Gastroesophageal sphincter (tissue), 4 donors: ENCODE results near the gene NCKIPSD. TPM values are rescaled to one million over a fixed set of nuclear protein-coding genes. Genes with fewer than 3 reads are reported as not detected.
A peak's percentile ranks its signal among the peaks of the same experiment; 100 is the strongest.
"Not testable (repeated sequence)": the region's sequence is repeated elsewhere in the genome, so short reads cannot be mapped to it uniquely, and the experiment has no call there.

ENCODE experiments used
- ATAC-seq: fragments of 150-250 bp; one replicate; pipeline ENCODE4 v1.9.1; 2016; ENCODE audit warnings: mild to moderate bottlenecking, moderate library complexity
- H3K27ac ChIP-seq, 4 donors: fragments of 200-600 bp; sonication (generic) in 3 of 4; 1 replicate in 3 of 4; 2 replicates in 1 of 4; pipeline ENCODE4 v1.5.1; 2016 to 2019
- H3K27me3 ChIP-seq: fragments of 200-600 bp; sonication (generic); one replicate; pipeline ENCODE4 v1.5.1; 2019
- H3K36me3 ChIP-seq, 2 donors: fragments of 200-600 bp; sonication (generic); one replicate each; pipeline ENCODE4 v1.5.1; 2019; ENCODE audit warnings: control low read depth in 1 of 2
- H3K4me1 ChIP-seq, 3 donors: fragments of 200-600 bp; sonication (generic); 1 replicate in 2 of 3; 2 replicates in 1 of 3; pipeline ENCODE4 v1.5.1; 2016 to 2019; ENCODE audit warnings: control low read depth in 2 of 3
- H3K4me3 ChIP-seq, 2 donors: fragments of 200-600 bp; sonication (generic); one replicate each; pipeline ENCODE4 v1.5.1; 2019; ENCODE audit warnings: mild to moderate bottlenecking in 1 of 2, moderate library complexity in 1 of 2
- H3K9me3 ChIP-seq, 3 donors: fragments of 200-600 bp; sonication (generic); one replicate each; pipeline ENCODE4 v1.5.1; 2017 to 2019; ENCODE audit warnings: control low read depth in 2 of 3
- EP300 ChIP-seq: sonication (generic); formaldehyde crosslinking; IDR thresholded peaks from one replicate; pipeline ENCODE4 v1.6.1; 2017; ENCODE audit warnings: antibody characterized with exemption, mild to moderate bottlenecking
- POLR2A ChIP-seq, 2 donors: fragments of 450-650 bp; IDR thresholded peaks; one replicate each; pipeline ENCODE4 v1.6.1; 2017; ENCODE audit warnings: antibody characterized with exemption in 2 of 2, mild to moderate bottlenecking in 2 of 2, moderate library complexity in 1 of 2
- POLR2AphosphoS5 ChIP-seq: sonication (generic); formaldehyde crosslinking; IDR thresholded peaks from one replicate; pipeline ENCODE4 v1.6.1; 2017; ENCODE audit warnings: antibody characterized with exemption
- WGBS, 2 donors: methylation state at CpG; one replicate each; pipeline ENCODE4 v1.1.5; 2018; ENCODE audit warnings: low coverage in 1 of 2; 5-methylcytosine and 5-hydroxymethylcytosine counted together
- total RNA-seq, 4 donors: library from RNA; depleted of rRNA; stranded (reverse); fragments of >200 nt; gene quantifications; one replicate each; pipeline ENCODE4 v1.1.0, GENCODE V29; 2016
- TF ChIP-seq, protein P1 (sequence below), 4 experiments: fragments of 200-600 bp in 2 of 4; fragments of 450-650 bp in 2 of 4; sonication (generic) in 1 of 4; IDR thresholded peaks; one replicate each; pipeline ENCODE4 v1.5.1; 2017 to 2019; ENCODE audit warnings: antibody characterized with exemption in 4 of 4, mild to moderate bottlenecking in 2 of 4, moderate library complexity in 2 of 4

NCKIPSD gene
- total RNA-seq, 4 donors from 2014 or later, result 19.0 to 32.5 (median 21.1) TPM

DNA sequence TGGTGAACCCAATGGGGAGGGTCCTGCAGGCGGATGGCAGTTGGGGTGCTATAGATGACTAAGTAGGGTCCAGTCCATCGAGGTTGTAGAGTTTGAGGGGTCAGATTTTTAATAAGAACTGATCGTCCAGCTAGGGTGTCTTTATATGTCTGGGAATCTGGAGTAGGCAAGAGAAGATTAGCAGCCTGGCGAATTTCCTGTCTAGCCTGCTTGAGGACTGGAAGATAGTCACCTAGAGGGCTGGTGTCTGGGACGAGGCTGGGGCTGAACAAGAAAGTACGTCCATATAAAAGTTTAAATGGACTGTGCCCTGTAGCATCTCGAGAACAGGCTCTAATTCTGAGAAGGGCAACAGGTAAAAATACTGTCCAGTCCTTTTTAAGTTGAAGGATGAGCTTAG lies 38.0 kb upstream of the NCKIPSD start:
- H3K27me3 ChIP-seq, result no peaks in the 10 kb centered on the region
- H3K4me3 ChIP-seq, result no peak overlapping the region
- no peaks in the 10 kb centered on the region for H3K9me3 ChIP-seq
- ATAC-seq, result no peak
- no peak for TF ChIP-seq POLR2A (IDR thresholded peaks at IDR 0.05)
- TF ChIP-seq EP300, result no peak
- TF ChIP-seq POLR2AphosphoS5, result no peak
- TF ChIP-seq, protein P1, sequence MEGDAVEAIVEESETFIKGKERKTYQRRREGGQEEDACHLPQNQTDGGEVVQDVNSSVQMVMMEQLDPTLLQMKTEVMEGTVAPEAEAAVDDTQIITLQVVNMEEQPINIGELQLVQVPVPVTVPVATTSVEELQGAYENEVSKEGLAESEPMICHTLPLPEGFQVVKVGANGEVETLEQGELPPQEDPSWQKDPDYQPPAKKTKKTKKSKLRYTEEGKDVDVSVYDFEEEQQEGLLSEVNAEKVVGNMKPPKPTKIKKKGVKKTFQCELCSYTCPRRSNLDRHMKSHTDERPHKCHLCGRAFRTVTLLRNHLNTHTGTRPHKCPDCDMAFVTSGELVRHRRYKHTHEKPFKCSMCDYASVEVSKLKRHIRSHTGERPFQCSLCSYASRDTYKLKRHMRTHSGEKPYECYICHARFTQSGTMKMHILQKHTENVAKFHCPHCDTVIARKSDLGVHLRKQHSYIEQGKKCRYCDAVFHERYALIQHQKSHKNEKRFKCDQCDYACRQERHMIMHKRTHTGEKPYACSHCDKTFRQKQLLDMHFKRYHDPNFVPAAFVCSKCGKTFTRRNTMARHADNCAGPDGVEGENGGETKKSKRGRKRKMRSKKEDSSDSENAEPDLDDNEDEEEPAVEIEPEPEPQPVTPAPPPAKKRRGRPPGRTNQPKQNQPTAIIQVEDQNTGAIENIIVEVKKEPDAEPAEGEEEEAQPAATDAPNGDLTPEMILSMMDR (IDR thresholded peaks at IDR 0.05), result no peak
- H3K36me3 ChIP-seq, result no peaks in the 10 kb centered on the region
- WGBS, 2 donors, result 50 to 85% methylated on average over 1 to 7 of the region's 7 CpGs
- H3K27ac ChIP-seq, result no peak overlapping the region
- no peaks in the 10 kb centered on the region for H3K4me1 ChIP-seq

DNA sequence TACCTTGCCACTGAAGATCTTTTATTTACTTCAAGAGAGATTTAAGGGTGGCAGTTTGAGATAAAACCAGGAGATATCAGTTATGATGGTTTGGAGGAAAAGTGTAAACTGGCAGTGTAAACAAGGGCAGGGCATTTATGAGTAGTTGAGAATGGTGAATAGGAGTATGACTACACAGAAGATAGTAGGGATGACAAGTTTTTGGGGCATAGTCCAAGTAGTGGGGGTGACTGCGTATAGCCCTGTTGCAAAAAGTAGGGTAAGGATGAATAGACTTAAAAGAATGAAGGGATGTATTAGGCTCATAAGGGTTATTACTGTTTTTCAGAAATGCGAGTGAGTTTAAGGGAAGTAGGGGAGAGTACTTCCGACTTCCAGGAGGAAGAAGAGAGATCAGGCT lies 37.6 kb upstream of the NCKIPSD start:
- not testable (repeated sequence) for H3K4me1 ChIP-seq, H3K27ac ChIP-seq, H3K36me3 ChIP-seq, H3K9me3 ChIP-seq, H3K27me3 ChIP-seq, ATAC-seq, H3K4me3 ChIP-seq
- WGBS, 2 donors, result 76 to 81% methylated on average over 3 of the region's 3 CpGs

GRCh38 chr3:48716982-48717746 lies 31.4 kb upstream of the NCKIPSD start, which contains the start of gene IP6K2:
Gene IP6K2 (minus strand): TSS chr3:48717221. CDS start chr3:48695291, 21,930 bp downstream.
- H3K27me3 ChIP-seq, result no peaks in the 10 kb centered on the region
- H3K9me3 ChIP-seq, result no peaks in the 10 kb centered on the region
- peak within 1 kb of the TSS; percentile 68 to 86 (median 84) for H3K27ac ChIP-seq
- 6% methylated on average over 7 of the region's 38 CpGs; no CpG with 5 or more reads in 1 of the 2 donors for WGBS, 2 donors
- peaks cover 4 to 49% (median 16%) of the 10 kb centered on the region in 3 donors for H3K4me1 ChIP-seq
- TF ChIP-seq, protein P1 (IDR thresholded peaks at IDR 0.05), result peak in 1 of 4 experiments; percentile 17
- peak; percentile 78 for TF ChIP-seq POLR2AphosphoS5
- TF ChIP-seq EP300, result no peak
- peak; percentile 35 to 63 for TF ChIP-seq POLR2A (IDR thresholded peaks at IDR 0.05)
- H3K4me3 ChIP-seq, result peak within 1 kb of the TSS; percentile 90 to 99
- ATAC-seq, result peak; percentile 100
- H3K36me3 ChIP-seq, result peaks cover 0 to 30% of the 10 kb centered on the region in 2 donors

DNA sequence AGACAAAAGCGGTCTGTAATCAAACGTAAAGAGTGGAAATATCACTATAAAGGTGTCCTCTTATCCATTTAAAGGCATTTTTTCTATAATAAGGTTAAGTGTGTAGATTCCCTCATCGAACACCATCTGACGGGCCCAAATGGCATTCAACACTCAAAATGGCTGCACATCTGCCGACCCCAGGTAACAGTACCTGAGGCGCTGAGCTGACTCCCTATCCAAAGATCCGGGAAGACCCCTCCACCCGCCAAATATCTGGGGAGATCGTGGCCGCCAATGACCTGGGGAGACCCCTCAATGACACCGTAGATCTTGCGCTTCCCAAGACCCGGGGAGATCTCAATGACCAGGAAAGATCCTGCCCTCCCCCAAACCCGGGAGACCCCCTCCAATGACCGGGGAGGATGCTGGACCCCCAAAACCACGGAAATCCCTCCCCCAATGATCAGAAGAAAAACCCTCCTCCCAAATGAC lies 30.8 kb upstream of the NCKIPSD start:
- 1% methylated on average over 9 to 15 of the region's 16 CpGs for WGBS, 2 donors
- H3K4me3 ChIP-seq, result peak overlapping the region; percentile 90 to 99
- peak overlapping the region; percentile 68 to 86 (median 84) for H3K27ac ChIP-seq
- no peaks in the 10 kb centered on the region for H3K27me3 ChIP-seq
- TF ChIP-seq, protein P1 (IDR thresholded peaks at IDR 0.05), result no peak
- no peak for TF ChIP-seq POLR2A (IDR thresholded peaks at IDR 0.05)
- TF ChIP-seq POLR2AphosphoS5, result no peak
- no peak for TF ChIP-seq EP300
- peaks cover 0 to 36% of the 10 kb centered on the region in 2 donors for H3K36me3 ChIP-seq
- ATAC-seq, result no peak
- H3K4me1 ChIP-seq, result peaks cover 4 to 55% (median 16%) of the 10 kb centered on the region in 3 donors
- H3K9me3 ChIP-seq, result no peaks in the 10 kb centered on the region

- peaks cover 4 to 67% (median 16%) of the 10 kb centered on the region in 3 donors for H3K4me1 ChIP-seq
- H3K36me3 ChIP-seq, result peaks cover 0 to 48% of the 10 kb centered on the region in 2 donors
- peak overlapping the region in 3 of 4 donors; percentile 32 to 84 (median 34) for H3K27ac ChIP-seq
- H3K4me3 ChIP-seq, result peak overlapping the region in 1 of 2 donors; percentile 90
- no peak for TF ChIP-seq POLR2A (IDR thresholded peaks at IDR 0.05)
- no peak for TF ChIP-seq POLR2AphosphoS5
- no peak for ATAC-seq
- H3K9me3 ChIP-seq, result no peaks in the 10 kb centered on the region
- H3K27me3 ChIP-seq, result no peaks in the 10 kb centered on the region
These were observed 29.6 kb upstream of the NCKIPSD start for GRCh38 chr3:48715174-48715800.
